ENCODE measurements around the gene MAP4K3.
"Not testable (repeated sequence)": the region's sequence is repeated elsewhere in the genome, so short reads cannot be mapped to it uniquely, and the experiment has no call there.

MAP4K3 gene

GRCh38 chr2:39370101-39370500 is 67.0 kb downstream of the MAP4K3 start:
- no peak for DNase-seq (ENCODE audit: low spot score)

DNA sequence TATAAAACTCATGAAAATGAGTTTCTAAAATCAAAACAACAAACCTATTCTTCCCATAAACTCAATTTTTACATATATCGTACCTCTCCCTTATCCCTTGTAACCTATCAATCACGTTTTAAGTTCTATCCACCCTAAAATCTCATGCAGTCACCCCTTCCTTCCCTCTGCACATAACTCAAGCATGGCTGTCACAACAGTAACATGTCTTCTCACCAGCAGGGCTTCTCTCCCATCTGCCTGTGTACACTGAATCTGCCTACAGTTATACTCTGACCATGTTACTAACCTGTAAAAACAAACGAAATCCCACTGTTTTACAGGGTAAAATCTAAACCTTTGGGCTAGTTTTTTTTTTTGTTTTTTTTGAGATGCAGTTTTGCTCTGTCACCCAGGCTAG is 68.2 kb downstream of the MAP4K3 start:
- no peak for DNase-seq (ENCODE audit: low spot score)

- DNase-seq (ENCODE audit: low spot score): no peak
Observed at GRCh38 chr2:39368376-39368775, 68.7 kb downstream of the MAP4K3 start.

DNA sequence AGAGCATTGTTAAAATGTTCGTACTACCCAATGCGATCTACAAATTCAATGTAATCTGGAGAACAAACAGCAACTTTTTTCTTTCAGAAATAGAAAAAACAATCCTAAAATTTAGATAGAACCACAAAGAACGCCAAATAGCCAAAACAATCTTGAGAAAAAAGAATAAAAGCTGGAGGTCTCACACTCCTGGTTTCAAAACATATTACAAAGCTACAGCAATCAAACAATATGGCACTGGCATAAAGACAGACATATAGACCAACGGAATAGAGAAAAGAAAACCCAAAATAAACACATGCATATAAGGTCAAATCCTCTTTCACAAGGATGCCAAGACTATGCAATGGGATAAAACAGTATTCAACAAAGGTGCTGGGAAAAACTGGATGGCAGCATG is 74.5 kb downstream of the MAP4K3 start:
- DNase-seq (ENCODE audit: low spot score): no peak

DNA sequence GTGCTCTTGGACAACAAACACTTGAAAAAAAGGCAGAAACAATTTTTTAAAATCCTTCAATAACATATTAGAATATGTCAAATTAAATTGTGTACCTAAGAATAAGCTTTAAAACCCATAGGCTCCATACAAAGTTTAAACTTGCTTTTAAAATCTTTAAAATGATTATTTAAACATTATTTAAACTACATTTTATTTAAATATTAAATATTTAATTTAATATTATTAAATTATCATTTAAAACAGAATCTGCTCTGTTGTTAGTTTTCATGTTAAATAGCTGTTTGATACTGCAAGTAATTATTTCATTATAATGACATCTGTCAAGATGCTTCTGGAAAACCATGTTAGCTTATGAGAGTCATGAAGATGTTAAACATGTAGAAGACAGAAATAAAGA is 75.6 kb downstream of the MAP4K3 start:
- DNase-seq (ENCODE audit: low spot score): no peak

DNA sequence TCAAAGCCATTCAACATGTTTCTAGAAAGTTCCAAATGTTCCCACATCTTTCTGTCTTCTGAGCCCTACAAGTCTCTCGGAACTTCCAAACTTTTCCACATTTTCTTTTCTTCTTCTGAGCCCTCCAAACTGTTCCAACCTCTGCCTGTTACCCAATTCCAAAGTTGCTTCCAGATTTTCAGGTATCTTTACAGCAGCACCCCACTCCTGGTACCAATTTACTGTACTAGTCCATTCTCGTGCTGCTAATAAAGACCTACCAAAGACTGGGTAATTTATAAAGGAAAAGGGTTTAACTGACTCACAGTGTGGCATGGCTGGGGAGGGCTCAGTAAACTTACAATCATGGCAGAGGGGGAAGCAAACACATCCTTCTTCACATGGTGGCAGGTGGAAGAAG is 76.7 kb downstream of the MAP4K3 start:
- not testable (repeated sequence) for DNase-seq (ENCODE audit: low spot score)

DNA sequence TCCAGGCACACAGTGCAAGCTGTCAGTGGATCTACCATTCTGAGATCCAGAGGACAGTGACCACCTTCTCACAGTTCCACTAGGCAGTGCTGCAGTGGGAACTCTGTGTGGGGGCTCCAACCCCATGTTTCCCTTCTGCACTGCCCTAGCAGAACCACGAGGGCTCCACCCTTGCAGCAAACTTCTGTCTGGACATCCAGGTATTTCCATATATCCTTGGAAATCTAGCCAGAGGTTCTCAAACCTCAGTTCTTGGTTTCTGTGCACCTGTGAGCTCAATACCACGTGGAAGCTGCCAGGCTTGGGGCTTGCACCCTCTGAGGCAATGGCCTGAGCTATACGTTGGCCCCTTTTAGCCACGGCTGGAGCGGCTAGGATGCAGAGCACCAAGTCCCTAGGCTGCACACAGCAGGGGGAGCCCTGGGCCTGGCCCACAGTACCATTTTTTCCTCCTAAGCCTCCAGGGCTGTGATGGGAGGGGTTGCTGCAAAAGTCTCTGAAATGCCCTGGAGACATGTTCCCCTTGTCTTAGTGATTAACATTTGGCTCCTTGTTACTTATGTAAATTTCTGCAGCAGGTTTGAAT is 77.5 kb downstream of the MAP4K3 start:
- DNase-seq (ENCODE audit: low spot score): no peak

GRCh38 chr2:39356922-39357639 is 80.0 kb downstream of the MAP4K3 start:
- no peak for DNase-seq (ENCODE audit: low spot score)

DNA sequence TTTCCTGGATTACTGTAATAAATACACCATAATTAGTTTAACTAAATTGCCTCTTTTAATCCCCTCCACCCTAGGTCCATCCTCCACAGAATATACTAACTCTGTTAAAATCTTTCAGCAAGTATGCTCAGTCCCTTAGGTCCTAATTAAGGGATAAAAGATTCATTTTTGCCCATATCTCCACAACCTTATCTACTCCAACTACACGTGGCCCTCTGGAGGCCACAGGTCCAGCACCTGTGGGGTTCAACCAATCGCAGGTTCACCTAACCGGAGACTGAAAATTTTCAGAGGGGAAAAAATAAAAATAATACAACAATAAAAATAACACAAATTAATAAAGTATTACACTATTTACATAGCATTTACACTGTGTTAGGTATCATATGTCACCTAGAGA is 86.4 kb downstream of the MAP4K3 start:
- DNase-seq (ENCODE audit: low spot score): no peak

DNA sequence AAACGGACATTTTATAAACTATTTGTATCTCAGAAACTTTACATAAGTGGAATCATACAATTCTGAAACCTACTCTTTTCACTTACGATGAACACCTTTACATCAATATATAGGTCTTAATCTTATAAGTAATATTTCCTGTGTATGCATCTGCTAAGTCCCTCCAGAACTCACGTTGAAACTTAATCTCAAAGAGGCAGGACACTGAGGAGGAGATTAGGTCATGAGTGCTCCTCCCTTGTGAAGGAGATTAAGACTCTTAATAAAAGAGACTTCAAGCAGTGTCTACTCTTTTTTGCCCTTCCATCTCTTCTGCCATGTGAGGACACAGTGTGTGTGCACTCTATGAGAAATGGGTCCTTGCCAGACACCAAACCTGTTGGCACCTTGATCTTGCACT is 98.6 kb downstream of the MAP4K3 start:
- DNase-seq (ENCODE audit: low spot score): no peak

DNA sequence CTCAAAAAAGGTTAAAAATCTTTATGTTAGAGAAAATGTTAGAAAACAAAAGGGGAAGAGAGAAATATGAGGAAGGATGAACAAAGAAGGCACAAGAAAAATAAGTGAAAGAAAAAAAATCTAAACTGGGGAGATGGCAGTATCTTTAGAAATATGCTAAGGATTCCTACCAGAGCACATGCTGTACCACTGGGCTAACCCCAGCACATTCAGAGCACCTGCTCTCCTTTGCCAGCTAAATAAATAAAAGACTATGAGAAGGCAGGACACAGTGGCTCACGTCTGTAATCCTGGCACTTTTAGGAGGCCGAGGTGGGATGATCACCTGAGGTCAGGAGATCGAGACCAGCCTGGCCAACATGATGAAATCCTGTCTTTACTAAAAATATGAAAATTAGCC is 101.2 kb downstream of the MAP4K3 start:
- DNase-seq (ENCODE audit: low spot score): no peak

GRCh38 chr2:39334978-39335377 is 102.1 kb downstream of the MAP4K3 start:
- no peak for DNase-seq (ENCODE audit: low spot score)

GRCh38 chr2:39334529-39334928 is 102.6 kb downstream of the MAP4K3 start:
- DNase-seq (ENCODE audit: low spot score): no peak

DNA sequence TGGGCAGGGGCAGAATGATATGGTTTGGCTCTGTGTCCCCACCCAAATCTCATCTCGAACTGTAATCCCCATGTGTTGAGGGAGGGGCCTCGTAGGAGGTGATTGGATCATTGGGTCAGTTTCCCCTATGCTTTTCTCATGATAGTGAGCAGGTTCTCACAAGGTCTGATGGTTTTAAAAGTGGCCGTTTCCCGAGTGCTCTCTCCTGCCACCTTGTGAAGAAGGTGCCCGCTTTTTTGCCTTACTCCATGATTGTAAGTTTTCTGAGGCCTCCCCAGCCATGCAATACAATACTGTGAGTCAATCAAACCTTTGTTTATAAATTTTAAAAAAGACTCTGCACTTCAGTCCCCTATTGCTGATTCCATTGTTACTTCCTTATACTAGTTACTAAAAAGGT is 110.4 kb downstream of the MAP4K3 start:
- DNase-seq (ENCODE audit: low spot score): no peak

DNA sequence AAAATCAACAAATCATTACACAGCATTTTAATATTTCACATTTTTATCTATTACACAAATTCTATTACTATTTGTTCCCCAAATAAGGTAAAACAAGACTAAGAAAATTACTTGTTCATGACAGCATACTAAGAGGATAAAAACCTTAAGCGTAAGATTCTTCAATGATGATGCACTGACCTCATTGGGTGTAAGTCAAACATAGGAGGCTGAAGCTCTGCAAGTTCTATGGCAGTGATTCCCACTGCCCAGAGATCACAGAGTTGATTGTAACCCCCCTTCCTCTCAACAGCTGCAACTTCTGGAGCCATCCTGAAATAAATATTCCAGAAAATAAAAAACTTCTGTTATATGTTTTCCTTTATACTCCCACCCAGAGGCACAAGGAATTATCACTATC is 111.1 kb downstream of the MAP4K3 start:
- DNase-seq (ENCODE audit: low spot score): no peak

DNA sequence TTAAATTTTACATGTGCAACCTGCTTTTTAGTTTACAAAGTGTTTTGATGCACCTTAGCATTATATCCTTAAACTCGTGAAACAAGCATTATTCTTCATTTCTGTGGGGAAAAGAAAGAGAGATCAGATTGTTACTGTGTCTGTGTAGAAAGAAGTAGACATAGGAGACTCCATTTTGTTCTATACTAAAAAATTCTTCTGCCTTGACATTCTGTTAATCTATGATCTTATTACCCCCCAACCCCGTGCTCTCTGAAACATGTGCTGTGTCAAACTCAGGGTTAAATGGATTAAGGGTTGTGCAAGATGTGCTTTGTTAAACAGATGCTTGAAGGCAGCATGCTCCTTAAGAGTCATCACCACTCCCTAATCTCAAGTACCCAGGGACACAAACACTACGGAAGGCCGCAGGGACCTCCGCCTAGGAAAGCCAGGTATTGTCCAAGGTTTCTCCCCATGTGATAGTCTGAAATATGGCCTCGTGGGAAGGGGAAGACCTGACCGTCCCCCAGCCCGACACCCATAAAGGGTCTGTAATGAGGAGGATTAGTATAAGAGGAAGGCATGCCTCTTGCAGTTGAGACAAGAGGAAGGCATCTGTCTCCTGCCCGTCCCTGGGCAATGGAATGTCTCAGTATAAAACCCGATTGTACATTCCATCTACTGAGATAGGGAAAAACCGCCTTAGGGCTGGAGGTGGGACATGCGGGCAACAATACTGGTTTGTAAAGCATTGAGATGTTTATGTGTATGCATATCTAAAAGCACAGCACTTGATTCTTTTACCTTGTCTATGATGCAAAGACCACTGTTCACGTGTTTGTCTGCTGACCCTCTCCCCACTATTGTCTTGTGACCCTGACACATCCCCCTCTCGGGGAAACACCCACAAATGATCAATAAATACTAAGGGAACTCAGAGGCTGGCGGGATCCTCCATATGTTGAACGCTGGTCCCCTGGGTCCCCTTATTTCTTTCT is 115.7 kb downstream of the MAP4K3 start:
- not testable (repeated sequence) for DNase-seq (ENCODE audit: low spot score)

DNA sequence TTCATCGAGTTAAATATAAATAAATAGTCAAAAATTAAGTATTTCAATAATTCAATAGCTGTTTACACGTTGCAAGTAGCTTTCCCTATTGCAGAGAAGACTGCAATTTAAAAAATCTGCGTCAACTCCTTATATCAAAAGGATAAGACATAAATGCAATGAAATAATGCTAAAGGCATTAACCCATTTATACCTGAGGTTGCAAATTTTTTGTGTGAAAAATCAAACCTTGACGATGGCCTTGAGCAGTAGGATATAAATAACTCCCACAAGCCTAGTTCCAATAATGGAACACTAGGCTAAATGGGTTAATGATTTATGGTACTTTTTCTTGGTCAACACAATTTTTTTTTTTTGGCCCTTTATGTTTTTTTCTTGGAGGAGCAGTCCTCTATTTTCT is 116.9 kb downstream of the MAP4K3 start:
- DNase-seq (ENCODE audit: low spot score): no peak

DNA sequence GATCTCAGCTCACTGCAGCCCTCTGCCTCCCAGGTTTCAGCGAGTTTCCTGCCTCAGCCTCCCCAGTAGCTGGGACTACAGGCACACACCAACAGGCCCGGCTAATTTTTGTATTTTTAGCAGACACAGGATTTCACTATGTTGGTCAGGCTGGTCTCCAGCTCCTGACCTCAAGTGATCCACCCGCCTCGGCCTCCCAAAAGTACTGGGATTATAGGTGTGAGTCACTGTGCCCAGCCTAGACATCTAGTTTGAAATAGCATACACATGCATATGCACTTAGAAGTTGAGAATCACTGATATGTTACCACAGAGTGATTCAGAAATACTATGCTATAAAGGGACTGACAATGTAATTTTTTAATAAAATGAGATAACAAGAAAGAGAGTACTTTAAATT is 123.5 kb downstream of the MAP4K3 start:
- no peak for DNase-seq (ENCODE audit: low spot score)

DNA sequence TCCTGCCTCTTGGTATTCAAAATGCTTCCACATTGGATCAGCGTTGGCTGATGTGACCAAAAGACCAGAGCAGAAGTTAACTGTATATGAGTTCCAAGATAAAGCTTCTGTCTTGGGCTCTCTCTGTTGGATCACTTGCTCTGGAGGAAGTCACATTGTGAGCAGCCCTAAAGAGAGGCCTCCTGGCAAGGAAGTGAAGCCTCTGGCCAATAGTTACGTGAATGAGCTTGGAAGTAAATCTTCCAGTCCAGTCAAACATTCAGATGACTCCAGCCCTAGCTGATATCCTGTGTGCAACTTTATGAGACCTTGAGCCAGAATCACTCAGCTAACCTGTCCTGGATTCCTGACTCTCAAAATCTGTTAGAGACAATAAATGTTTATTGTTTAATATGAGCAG is 125.6 kb downstream of the MAP4K3 start:
- DNase-seq (ENCODE audit: low spot score): no peak

GRCh38 chr2:39308778-39309177 is 128.3 kb downstream of the MAP4K3 start:
- no peak for DNase-seq (ENCODE audit: low spot score)

- DNase-seq (ENCODE audit: low spot score): no peak
Observed at GRCh38 chr2:39306626-39307025, 130.5 kb downstream of the MAP4K3 start.

DNA sequence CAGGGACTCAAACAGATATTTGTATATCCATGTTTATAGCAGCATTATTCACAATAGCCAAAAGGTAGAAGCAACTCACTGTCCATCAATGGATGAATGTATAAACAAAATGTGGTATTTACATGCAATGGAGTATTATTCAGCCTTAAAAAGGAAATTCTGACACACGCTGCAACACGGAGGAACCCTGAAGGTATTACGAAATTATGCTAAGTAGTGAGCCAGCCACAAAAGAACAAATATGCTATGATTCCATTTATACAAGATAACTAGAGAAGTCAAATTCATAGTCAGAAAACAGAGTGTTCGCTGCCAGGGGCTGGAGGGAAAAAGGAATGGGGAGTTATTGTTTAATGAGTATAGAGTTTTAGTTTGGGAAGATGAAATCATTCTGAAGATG is 132.4 kb downstream of the MAP4K3 start:
- DNase-seq (ENCODE audit: low spot score): no peak

- no peak for DNase-seq (ENCODE audit: low spot score)
Observed at GRCh38 chr2:39304200-39304599, 132.9 kb downstream of the MAP4K3 start.

All from CD4-positive, alpha-beta T cell treated with Interleukin-6 at 100 ng/mL for 8 hours (primary cell).